ENCODE measurements around the gene RGMA.

GRCh38 chr15:93027413-93027812 lies 61.6 kb downstream of the RGMA start:
- TF ChIP-seq CTCF (conservative IDR thresholded peaks at IDR 0.05; ENCODE audit: low read depth in 2 of 2), result no peak
- TF ChIP-seq POLR2AphosphoS5 (IDR thresholded peaks at IDR 0.05; ENCODE audit: low read depth), result no peak
- no peak for TF ChIP-seq ZNF331 (CRISPR knock-in tag; IDR thresholded peaks at IDR 0.05; ENCODE audit: low read depth)

Measured in GM23338 (cell line).